Panc1 (cell line): ENCODE measurements around the gene PPP4R1. TPM values are rescaled to one million over a fixed set of nuclear protein-coding genes. Genes with fewer than 3 reads are reported as not detected.

Experiments used
- ATAC-seq: fragments of 200-7000 bp; cut with Tn5 transposase; 2 replicates; pipeline ENCODE4 v1.9.1; 2020; ENCODE audit warnings: mild to moderate bottlenecking, moderate library complexity
- BruUV-seq: library from RNA; stranded (reverse); fragments of 400-500 nt; replicated peaks from 2 replicates; lab custom pipeline; 2021; lab: Mats Ljungman, UMichigan
- CTCF ChIA-PET: fragments of 300-600 bp; sonication (Branson Sonifier 250); formaldehyde crosslinking; loops from one replicate; lab custom pipeline; 2022; ENCODE audit warnings: antibody characterized with exemption; lab: Charles Lee
- POLR2A ChIA-PET: fragments of 300-600 bp; sonication (Branson Sonifier 250); formaldehyde crosslinking; loops from one replicate; lab custom pipeline; 2022; ENCODE audit warnings: antibody characterized with exemption; lab: Charles Lee
- DNase-seq: peaks from one replicate; pipeline ENCODE4 v3.0.0-alpha.2; 2010; ENCODE audit warnings: low read depth, low spot score
- H3K27ac ChIP-seq: 2 replicates; pipeline ENCODE4 v1.5.1; 2011; ENCODE audit warnings: mild to moderate bottlenecking, low read length, inconsistent platforms
- H3K27me3 ChIP-seq: fragments of 200-500 bp; sonication (Bioruptor generic); 2 replicates; pipeline ENCODE4 v1.6.0; 2014; ENCODE audit warnings: low read length, inconsistent platforms; ENCODE audit not compliant: control insufficient read depth, insufficient read depth
- H3K36me3 ChIP-seq: fragments of 200-500 bp; sonication (Bioruptor generic); 2 replicates; pipeline ENCODE4 v1.5.1; 2014; ENCODE audit warnings: inconsistent platforms, mild to moderate bottlenecking, low read length, moderate library complexity; ENCODE audit not compliant: control insufficient read depth, insufficient read depth
- H3K4me1 ChIP-seq: 2 replicates; pipeline ENCODE4 v1.5.1; 2011; ENCODE audit warnings: inconsistent platforms, mild to moderate bottlenecking, low read length, moderate library complexity; ENCODE audit not compliant: control insufficient read depth, insufficient read depth
- H3K4me3 ChIP-seq, 2 experiments: 2 replicates each; pipeline ENCODE4 v1.5.1; 2011 to 2012; ENCODE audit warnings: low read depth in 2 of 2, low read length in 2 of 2, mild to moderate bottlenecking in 2 of 2, inconsistent platforms in 1 of 2, moderate library complexity in 1 of 2
- H3K9me3 ChIP-seq: fragments of 200-500 bp; sonication (Bioruptor generic); 2 replicates; pipeline ENCODE4 v1.5.1; 2014; ENCODE audit warnings: low read depth, mild to moderate bottlenecking, inconsistent platforms, low read length, moderate library complexity; ENCODE audit not compliant: control insufficient read depth, insufficient read depth
- POLR2AphosphoS5 ChIP-seq: IDR thresholded peaks from 2 replicates; pipeline ENCODE4 v1.6.1; 2012; ENCODE audit warnings: mild to moderate bottlenecking, low read depth, low read length, moderate library complexity
- SIN3A ChIP-seq: IDR thresholded peaks from 2 replicates; pipeline ENCODE4 v1.6.1; 2012; ENCODE audit warnings: low read depth, mild to moderate bottlenecking, low read length, moderate library complexity, borderline replicate concordance; ENCODE audit not compliant: insufficient read depth
- TCF7L2 ChIP-seq: IDR thresholded peaks from 2 replicates; pipeline ENCODE4 v1.6.1; 2011; ENCODE audit warnings: mild to moderate bottlenecking, low read depth, low read length, inconsistent platforms
- in situ Hi-C: cut with HindIII; loops from 2 replicates; pipeline ENCODE4 v1.10.0; 2016; ENCODE audit warnings: low sequenced_read_pairs, low pct_unique_long_range_greater_than_20kb
- intact Hi-C: fragments of 100-400 bp; cut with micrococcal nuclease; formaldehyde crosslinking; loops from one replicate; pipeline ENCODE4 v1.10.0; 2022; ENCODE audit not compliant: unreplicated experiment
- total RNA-seq: library from RNA; stranded (reverse); gene quantifications from one replicate; pipeline ENCODE4 v1.2.1, GENCODE V29; 2021; ENCODE audit not compliant: unreplicated experiment
- TF ChIP-seq, protein P1 (sequence below), 2 experiments: IDR thresholded peaks; 2 replicates each; pipeline ENCODE4 v1.6.1; 2011 to 2012; ENCODE audit warnings: low read depth in 2 of 2, control low read depth in 1 of 2, low read length in 1 of 2, mild to moderate bottlenecking in 1 of 2, moderate library complexity in 1 of 2; ENCODE audit not compliant: insufficient read depth in 1 of 2
- TF ChIP-seq, protein P2 (sequence below): fragments of 450-650 bp; IDR thresholded peaks from 2 replicates; pipeline ENCODE4 v1.5.1; 2017; ENCODE audit warnings: mild to moderate bottlenecking

PPP4R1 gene
- total RNA-seq, 1 experiment from 2014 or later = 80.6 TPM

DNA sequence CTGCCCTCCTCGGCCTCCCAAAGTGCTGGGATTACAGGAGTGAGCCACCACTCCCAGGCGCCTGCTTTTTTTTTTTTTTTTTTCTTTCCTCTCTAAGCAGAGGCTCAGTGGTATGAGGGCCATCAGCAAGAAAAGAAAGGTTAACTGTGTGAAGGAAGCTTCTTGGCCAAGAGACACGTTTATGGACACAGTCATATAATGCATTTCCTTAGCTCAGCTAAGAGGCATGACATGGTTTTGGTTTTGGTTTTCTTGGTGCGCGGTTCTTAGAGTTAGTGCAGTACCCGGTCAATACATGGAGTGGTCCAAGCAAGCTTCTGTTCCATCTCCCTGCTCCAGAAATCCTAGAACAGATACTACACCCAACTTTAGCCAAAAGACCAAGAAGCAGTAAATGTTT lies 96.5 kb downstream of the PPP4R1 start:
- no peak overlapping the region for H3K27ac ChIP-seq

DNA sequence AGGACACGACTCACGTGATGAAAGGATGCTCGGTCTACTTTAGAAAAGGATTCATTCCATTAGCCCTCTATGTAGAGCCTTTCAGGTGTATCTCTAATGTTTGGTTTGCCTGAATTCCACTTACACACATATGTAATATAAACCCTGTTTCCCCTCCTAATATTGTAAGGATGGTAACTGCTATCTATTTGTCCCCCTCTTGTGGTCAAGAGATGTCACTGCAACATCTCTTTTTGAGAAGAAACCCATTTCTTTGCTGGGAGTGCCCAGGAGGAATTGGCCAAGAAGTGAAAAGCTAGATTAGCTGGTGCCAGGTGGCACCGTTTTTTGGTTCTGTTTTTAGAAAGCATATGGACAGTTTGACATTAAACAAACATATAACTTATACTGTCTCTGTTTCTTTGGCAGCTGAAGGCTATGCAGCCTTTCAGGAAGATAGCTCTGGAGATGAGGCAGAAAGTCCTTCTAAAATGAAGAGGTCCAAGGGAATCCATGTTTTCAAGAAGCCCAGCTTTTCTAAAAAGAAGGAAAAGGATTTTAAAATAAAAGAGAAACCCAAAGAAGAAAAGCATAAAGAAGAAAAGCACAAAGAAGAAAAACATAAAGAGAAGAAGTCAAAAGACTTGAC lies 97.8 kb downstream of the PPP4R1 start:
- H3K4me3 ChIP-seq = no peak overlapping the region
- intact Hi-C loops = loop anchor here (10.0 kb wide), 1 partner anchor 152 kb away; no protein-coding TSS in a partner anchor
- TF ChIP-seq, protein P1, sequence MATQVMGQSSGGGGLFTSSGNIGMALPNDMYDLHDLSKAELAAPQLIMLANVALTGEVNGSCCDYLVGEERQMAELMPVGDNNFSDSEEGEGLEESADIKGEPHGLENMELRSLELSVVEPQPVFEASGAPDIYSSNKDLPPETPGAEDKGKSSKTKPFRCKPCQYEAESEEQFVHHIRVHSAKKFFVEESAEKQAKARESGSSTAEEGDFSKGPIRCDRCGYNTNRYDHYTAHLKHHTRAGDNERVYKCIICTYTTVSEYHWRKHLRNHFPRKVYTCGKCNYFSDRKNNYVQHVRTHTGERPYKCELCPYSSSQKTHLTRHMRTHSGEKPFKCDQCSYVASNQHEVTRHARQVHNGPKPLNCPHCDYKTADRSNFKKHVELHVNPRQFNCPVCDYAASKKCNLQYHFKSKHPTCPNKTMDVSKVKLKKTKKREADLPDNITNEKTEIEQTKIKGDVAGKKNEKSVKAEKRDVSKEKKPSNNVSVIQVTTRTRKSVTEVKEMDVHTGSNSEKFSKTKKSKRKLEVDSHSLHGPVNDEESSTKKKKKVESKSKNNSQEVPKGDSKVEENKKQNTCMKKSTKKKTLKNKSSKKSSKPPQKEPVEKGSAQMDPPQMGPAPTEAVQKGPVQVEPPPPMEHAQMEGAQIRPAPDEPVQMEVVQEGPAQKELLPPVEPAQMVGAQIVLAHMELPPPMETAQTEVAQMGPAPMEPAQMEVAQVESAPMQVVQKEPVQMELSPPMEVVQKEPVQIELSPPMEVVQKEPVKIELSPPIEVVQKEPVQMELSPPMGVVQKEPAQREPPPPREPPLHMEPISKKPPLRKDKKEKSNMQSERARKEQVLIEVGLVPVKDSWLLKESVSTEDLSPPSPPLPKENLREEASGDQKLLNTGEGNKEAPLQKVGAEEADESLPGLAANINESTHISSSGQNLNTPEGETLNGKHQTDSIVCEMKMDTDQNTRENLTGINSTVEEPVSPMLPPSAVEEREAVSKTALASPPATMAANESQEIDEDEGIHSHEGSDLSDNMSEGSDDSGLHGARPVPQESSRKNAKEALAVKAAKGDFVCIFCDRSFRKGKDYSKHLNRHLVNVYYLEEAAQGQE (IDR thresholded peaks at IDR 0.05; ENCODE audit: insufficient read depth in 1 of 2, low read depth in 2 of 2, low read length in 1 of 2) = no peak
- TF ChIP-seq, protein P2, sequence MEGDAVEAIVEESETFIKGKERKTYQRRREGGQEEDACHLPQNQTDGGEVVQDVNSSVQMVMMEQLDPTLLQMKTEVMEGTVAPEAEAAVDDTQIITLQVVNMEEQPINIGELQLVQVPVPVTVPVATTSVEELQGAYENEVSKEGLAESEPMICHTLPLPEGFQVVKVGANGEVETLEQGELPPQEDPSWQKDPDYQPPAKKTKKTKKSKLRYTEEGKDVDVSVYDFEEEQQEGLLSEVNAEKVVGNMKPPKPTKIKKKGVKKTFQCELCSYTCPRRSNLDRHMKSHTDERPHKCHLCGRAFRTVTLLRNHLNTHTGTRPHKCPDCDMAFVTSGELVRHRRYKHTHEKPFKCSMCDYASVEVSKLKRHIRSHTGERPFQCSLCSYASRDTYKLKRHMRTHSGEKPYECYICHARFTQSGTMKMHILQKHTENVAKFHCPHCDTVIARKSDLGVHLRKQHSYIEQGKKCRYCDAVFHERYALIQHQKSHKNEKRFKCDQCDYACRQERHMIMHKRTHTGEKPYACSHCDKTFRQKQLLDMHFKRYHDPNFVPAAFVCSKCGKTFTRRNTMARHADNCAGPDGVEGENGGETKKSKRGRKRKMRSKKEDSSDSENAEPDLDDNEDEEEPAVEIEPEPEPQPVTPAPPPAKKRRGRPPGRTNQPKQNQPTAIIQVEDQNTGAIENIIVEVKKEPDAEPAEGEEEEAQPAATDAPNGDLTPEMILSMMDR = peak; percentile 86
- TF ChIP-seq SIN3A (no peak), TCF7L2 (no peak), POLR2AphosphoS5 (no peak)
- DNase-seq = no peak
- ChIA-PET CTCF (interaction anchor here (0.7 to 0.8 kb wide), 2 partner anchors 168 to 182 kb away, joined by 3 read pairs; partner anchors contain the start of gene TWSG1), POLR2A (interaction anchor here (0.6 kb wide), 1 partner anchor 292 kb away, joined by 13 read pairs; no protein-coding TSS in a partner anchor)
- in situ Hi-C loops = no loop called here
- no TSS peak for BruUV-seq
- no peaks in the 10 kb centered on the region for H3K9me3 ChIP-seq
- peaks cover 3% of the 10 kb centered on the region; the same call in 1 of the 2 replicates for H3K36me3 ChIP-seq
- peak; percentile 50; the same call in 1 of the 2 replicates for ATAC-seq
- H3K27ac ChIP-seq = no peak overlapping the region
- no peaks in the 10 kb centered on the region for H3K27me3 ChIP-seq
- H3K4me1 ChIP-seq = peaks cover 7% of the 10 kb centered on the region

More for the DNA sequence above, 96.5 kb downstream of the PPP4R1 start:
- DNase-seq (no peak), ATAC-seq (no peak)
- Histone ChIP-seq H3K4me3 (no peak overlapping the region), H3K36me3 (peaks cover 3% of the 10 kb centered on the region; the same call in 1 of the 2 replicates), H3K27me3 (no peaks in the 10 kb centered on the region), H3K9me3 (no peaks in the 10 kb centered on the region), H3K4me1 (peaks cover 7% of the 10 kb centered on the region)
- intact Hi-C loops = loop anchor here (10.0 kb wide), 1 partner anchor 153 kb away; no protein-coding TSS in a partner anchor
- BruUV-seq = no TSS peak
- POLR2A ChIA-PET = no interaction called here
- CTCF ChIA-PET = interaction anchor here (0.7 kb wide), 1 partner anchor 18 kb away, joined by 7 read pairs; no protein-coding TSS in a partner anchor
- in situ Hi-C loops = no loop called here
- TF ChIP-seq, protein P2 = no peak
- TF ChIP-seq, protein P1 (IDR thresholded peaks at IDR 0.05; ENCODE audit: insufficient read depth in 1 of 2, low read depth in 2 of 2, low read length in 1 of 2) = no peak
- no peak for TF ChIP-seq SIN3A
- no peak for TF ChIP-seq TCF7L2
- no peak for TF ChIP-seq POLR2AphosphoS5
